ENCODE results near the gene CAPN12.

Gene CAPN12

DNA sequence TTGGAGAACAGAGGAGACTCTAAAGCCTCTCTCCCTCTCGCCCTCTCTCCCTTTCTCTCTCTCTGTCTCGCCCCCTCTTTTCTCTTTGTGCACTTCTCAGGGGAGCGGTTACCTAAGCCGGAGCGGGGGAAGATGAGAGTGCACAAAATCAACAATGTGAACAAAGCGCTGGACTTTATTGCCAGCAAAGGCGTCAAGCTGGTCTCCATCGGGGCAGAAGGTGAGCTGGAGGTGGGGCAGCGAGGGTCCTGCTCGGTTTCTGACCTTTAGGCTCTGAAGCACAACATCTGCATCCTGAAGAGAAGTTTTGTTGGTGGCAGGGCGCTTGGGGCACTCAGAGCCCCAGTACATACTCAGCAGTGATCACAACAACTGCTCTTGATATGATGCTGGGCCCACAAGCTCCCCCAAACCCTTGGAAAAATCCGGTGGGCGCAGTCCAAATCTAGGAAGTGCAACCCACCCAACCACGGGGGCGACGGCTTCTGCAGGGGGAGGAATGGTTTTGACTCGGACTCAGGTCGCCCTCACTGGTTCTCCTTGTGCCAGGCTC is 43.3 kb downstream of the CAPN12 start:
- Histone ChIP-seq H3K9me3 (ENCODE audit: control extremely low read depth in 1 of 5, control insufficient read depth in 4 of 5, insufficient read depth in 2 of 5, low read depth in 1 of 5, low read length in 4 of 5) (no peaks in the 10 kb centered on the region), H3K27ac (ENCODE audit: insufficient read depth in 1 of 2, low read depth in 1 of 2, low read length in 2 of 2, poor library complexity in 1 of 2, severe bottlenecking in 2 of 2) (no peak overlapping the region), H3K4me1 (ENCODE audit: control extremely low read depth in 1 of 4, control insufficient read depth in 4 of 4, insufficient read depth in 4 of 4, low read length in 3 of 4) (peaks cover 0 to 27% (median under 1%) of the 10 kb centered on the region in 4 experiments), H3K36me3 (ENCODE audit: control insufficient read depth in 4 of 4, insufficient read depth in 4 of 4, low read length in 3 of 4) (peaks cover 5 to 81% (median 59%) of the 10 kb centered on the region in 4 experiments), H3K4me3 (ENCODE audit: control insufficient read depth in 1 of 7, extremely low read depth in 1 of 7, insufficient read depth in 4 of 7, low read depth in 2 of 7, low read length in 6 of 7) (no peak overlapping the region), H3K27me3 (replicated peaks in 2 of 5; ENCODE audit: control insufficient read depth in 4 of 5, insufficient read depth in 5 of 5, low read length in 4 of 5) (no peaks in the 10 kb centered on the region)
- WGBS (ENCODE audit: insufficient coverage) = 98% methylated on average over 18 of the region's 18 CpGs
- CTCF ChIA-PET = interaction anchor here (1.4 to 2.8 kb wide), 2 partner anchors 11 to 12 kb away, joined by 3 to 9 read pairs; no protein-coding TSS in a partner anchor
- POLR2A ChIA-PET = interaction anchor here (0.6 kb wide), 1 partner anchor 298 kb away, joined by 3 read pairs; the partner anchor contains the start of gene FAM98C
- no peak for DNase-seq

DNA sequence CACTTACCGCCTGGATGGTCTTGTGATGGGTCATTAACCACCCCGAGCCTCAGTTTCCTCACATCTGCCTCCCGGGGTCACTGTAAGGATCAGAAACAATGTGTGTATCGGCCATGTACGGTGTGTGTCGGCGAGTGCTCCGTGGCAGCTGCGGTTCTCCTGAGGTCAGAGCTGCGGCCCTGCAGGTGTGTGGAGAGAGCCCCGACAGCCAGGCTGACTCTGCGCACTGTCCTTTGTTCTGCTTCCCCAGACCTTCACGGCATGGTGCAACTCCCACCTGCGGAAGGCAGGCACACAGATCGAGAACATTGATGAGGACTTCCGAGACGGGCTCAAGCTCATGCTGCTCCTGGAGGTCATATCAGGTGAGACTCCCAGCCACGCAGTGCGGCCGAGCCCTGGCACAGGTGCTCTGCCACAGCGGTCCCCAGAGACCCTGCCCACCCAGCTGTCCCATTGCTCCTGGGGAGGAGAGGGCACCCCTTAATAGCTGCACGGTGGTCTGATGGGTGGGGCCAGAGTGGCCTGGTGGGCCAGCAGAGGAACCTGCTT is 43.8 kb downstream of the CAPN12 start:
- 96% methylated on average over 21 of the region's 22 CpGs for WGBS (ENCODE audit: insufficient coverage)
- ChIA-PET POLR2A (interaction anchor here (0.6 kb wide), 1 partner anchor 298 kb away, joined by 3 read pairs; the partner anchor contains the start of gene FAM98C), CTCF (interaction anchor here (0.6 to 2.8 kb wide), 5 partner anchors 11 to 180 kb away, joined by 3 to 9 read pairs (median 3); no protein-coding TSS in a partner anchor)
- Histone ChIP-seq H3K27me3 (replicated peaks in 2 of 5; ENCODE audit: control insufficient read depth in 4 of 5, insufficient read depth in 5 of 5, low read length in 4 of 5) (no peaks in the 10 kb centered on the region), H3K27ac (ENCODE audit: insufficient read depth in 1 of 2, low read depth in 1 of 2, low read length in 2 of 2, poor library complexity in 1 of 2, severe bottlenecking in 2 of 2) (no peak overlapping the region), H3K4me1 (ENCODE audit: control extremely low read depth in 1 of 4, control insufficient read depth in 4 of 4, insufficient read depth in 4 of 4, low read length in 3 of 4) (peaks cover 0 to 33% (median 5%) of the 10 kb centered on the region in 4 experiments), H3K4me3 (ENCODE audit: control insufficient read depth in 1 of 7, extremely low read depth in 1 of 7, insufficient read depth in 4 of 7, low read depth in 2 of 7, low read length in 6 of 7) (no peak overlapping the region), H3K36me3 (ENCODE audit: control insufficient read depth in 4 of 4, insufficient read depth in 4 of 4, low read length in 3 of 4) (peaks cover 5 to 81% (median 54%) of the 10 kb centered on the region in 4 experiments), H3K9me3 (ENCODE audit: control extremely low read depth in 1 of 5, control insufficient read depth in 4 of 5, insufficient read depth in 2 of 5, low read depth in 1 of 5, low read length in 4 of 5) (no peaks in the 10 kb centered on the region)
- no peak for DNase-seq

DNA sequence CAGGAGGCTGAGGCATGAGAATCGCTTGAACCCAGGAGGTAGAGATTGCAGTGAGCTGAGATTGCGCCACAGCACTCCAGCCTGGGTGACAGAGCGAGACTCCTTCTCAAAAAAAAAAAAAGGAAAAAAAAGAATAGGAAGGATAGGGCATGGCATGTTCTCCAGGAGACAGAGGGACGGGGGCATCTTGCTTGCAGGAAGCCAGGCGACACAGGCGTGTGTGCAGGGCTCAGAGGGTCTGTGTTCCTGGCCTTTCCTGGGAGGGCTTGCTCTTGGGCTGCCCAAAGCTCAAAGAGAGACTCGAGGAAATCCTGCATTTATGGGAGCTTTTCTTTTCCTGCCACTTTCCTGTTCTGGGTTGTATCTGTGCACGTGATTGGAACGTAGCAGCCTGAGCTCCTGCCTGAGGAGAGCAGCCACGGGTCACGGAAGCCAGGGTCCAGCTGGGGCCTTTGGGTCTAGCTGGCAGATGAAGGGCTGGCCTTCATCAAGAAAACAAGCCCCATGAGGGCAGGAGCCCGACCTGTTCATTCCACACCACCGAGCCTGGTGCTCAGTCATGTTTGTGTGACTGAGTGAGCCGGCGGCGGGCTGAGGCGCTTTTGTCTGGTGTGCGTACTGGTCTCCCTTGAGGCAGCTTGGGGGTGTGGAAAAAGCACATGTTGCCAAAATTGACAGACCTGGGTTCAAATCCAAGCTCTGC is 44.5 kb downstream of the CAPN12 start:
- Histone ChIP-seq H3K27me3 (replicated peaks in 2 of 5; ENCODE audit: control insufficient read depth in 4 of 5, insufficient read depth in 5 of 5, low read length in 4 of 5) (no peaks in the 10 kb centered on the region), H3K36me3 (ENCODE audit: control insufficient read depth in 4 of 4, insufficient read depth in 4 of 4, low read length in 3 of 4) (peaks cover 5 to 80% (median 48%) of the 10 kb centered on the region in 4 experiments), H3K9me3 (ENCODE audit: control extremely low read depth in 1 of 5, control insufficient read depth in 4 of 5, insufficient read depth in 2 of 5, low read depth in 1 of 5, low read length in 4 of 5) (no peaks in the 10 kb centered on the region), H3K4me3 (ENCODE audit: control insufficient read depth in 1 of 7, extremely low read depth in 1 of 7, insufficient read depth in 4 of 7, low read depth in 2 of 7, low read length in 6 of 7) (no peak overlapping the region), H3K27ac (ENCODE audit: insufficient read depth in 1 of 2, low read depth in 1 of 2, low read length in 2 of 2, poor library complexity in 1 of 2, severe bottlenecking in 2 of 2) (no peak overlapping the region), H3K4me1 (ENCODE audit: control extremely low read depth in 1 of 4, control insufficient read depth in 4 of 4, insufficient read depth in 4 of 4, low read length in 3 of 4) (peaks cover 0 to 39% (median 12%) of the 10 kb centered on the region in 4 experiments)
- ChIA-PET POLR2A (interaction anchor here (0.6 kb wide), 1 partner anchor 297 kb away, joined by 3 read pairs; the partner anchor contains the start of gene FAM98C), CTCF (interaction anchor here (0.6 kb wide), 3 partner anchors 66 to 179 kb away, joined by 3 read pairs; no protein-coding TSS in a partner anchor)
- WGBS (ENCODE audit: insufficient coverage) = 96% methylated on average over 17 of the region's 18 CpGs
- no peak for DNase-seq

DNA sequence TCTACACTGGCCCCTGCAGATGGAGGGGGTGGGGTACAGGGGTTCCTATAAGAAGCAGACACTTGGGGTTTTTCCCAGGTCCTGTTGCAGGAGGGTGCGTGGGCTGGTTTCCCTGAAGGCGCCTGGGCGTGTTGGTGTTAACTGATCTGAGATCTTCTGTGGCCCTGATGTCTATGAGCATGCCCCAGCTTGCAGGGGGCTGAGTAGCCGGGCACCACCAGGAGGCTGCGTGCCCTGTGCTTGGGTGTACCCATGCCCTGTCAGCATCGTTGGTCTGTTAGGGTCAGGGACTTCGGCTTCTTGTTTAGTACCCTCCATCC is 45.3 kb downstream of the CAPN12 start:
- Histone ChIP-seq H3K27me3 (replicated peaks in 2 of 5; ENCODE audit: control insufficient read depth in 4 of 5, insufficient read depth in 5 of 5, low read length in 4 of 5) (no peaks in the 10 kb centered on the region), H3K4me3 (ENCODE audit: control insufficient read depth in 1 of 7, extremely low read depth in 1 of 7, insufficient read depth in 4 of 7, low read depth in 2 of 7, low read length in 6 of 7) (no peak overlapping the region), H3K4me1 (ENCODE audit: control extremely low read depth in 1 of 4, control insufficient read depth in 4 of 4, insufficient read depth in 4 of 4, low read length in 3 of 4) (peaks cover 4 to 47% (median 20%) of the 10 kb centered on the region in 4 experiments), H3K36me3 (ENCODE audit: control insufficient read depth in 4 of 4, insufficient read depth in 4 of 4, low read length in 3 of 4) (peaks cover 5 to 72% (median 39%) of the 10 kb centered on the region in 4 experiments), H3K9me3 (ENCODE audit: control extremely low read depth in 1 of 5, control insufficient read depth in 4 of 5, insufficient read depth in 2 of 5, low read depth in 1 of 5, low read length in 4 of 5) (no peaks in the 10 kb centered on the region), H3K27ac (ENCODE audit: insufficient read depth in 1 of 2, low read depth in 1 of 2, low read length in 2 of 2, poor library complexity in 1 of 2, severe bottlenecking in 2 of 2) (no peak overlapping the region)
- ChIA-PET POLR2A (no interaction called here), CTCF (no interaction called here)
- 98% methylated on average over 7 of the region's 7 CpGs for WGBS (ENCODE audit: insufficient coverage)
- peak in 2 of 3 donors; percentile 23 to 26 for DNase-seq

DNA sequence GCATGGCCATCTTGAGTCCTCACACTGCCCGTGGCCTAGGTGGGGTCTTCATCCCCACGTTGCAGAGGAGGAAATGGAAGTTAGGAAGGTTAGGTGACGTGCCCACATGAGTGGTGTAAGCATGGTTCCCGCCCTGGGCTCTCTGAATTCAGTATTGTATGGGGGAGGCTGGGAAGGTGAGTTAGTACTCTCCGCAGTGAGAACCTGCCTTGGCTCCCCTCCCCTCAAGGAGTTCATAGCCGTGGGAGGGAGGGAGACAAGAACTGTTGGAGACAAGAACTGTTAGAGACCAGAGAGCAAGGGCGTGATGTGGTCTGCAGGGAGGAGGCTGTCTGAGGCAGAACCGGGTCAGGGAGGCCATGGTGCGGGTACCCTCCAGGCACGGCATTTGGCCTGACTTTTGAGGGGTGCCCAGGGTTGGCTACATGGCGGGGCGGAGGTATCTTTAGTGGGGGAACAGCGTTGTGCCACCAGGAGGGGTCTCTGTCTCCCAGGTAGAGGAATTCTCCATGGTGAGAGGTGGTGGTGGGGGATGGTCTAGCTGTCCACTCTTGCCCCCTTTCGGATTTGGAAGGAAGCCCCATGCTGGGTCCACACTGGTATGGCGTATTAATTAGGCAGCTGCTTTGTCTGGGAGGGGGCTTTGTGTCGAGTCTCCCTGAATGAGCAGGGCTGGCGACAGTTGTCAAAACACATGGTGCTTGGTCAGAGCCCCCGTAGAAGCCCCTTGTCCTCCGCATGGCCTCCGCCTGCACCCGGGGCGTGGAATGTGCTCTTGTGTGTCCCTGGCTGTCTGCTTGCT is 45.8 kb downstream of the CAPN12 start:
- POLR2A ChIA-PET = no interaction called here
- Histone ChIP-seq H3K4me1 (ENCODE audit: control extremely low read depth in 1 of 4, control insufficient read depth in 4 of 4, insufficient read depth in 4 of 4, low read length in 3 of 4) (peaks cover 4 to 53% (median 25%) of the 10 kb centered on the region in 4 experiments), H3K27me3 (replicated peaks in 2 of 5; ENCODE audit: control insufficient read depth in 4 of 5, insufficient read depth in 5 of 5, low read length in 4 of 5) (no peaks in the 10 kb centered on the region), H3K4me3 (ENCODE audit: control insufficient read depth in 1 of 7, extremely low read depth in 1 of 7, insufficient read depth in 4 of 7, low read depth in 2 of 7, low read length in 6 of 7) (no peak overlapping the region), H3K9me3 (ENCODE audit: control extremely low read depth in 1 of 5, control insufficient read depth in 4 of 5, insufficient read depth in 2 of 5, low read depth in 1 of 5, low read length in 4 of 5) (no peaks in the 10 kb centered on the region), H3K27ac (ENCODE audit: insufficient read depth in 1 of 2, low read depth in 1 of 2, low read length in 2 of 2, poor library complexity in 1 of 2, severe bottlenecking in 2 of 2) (peak overlapping the region in 1 of 2 experiments; percentile 14), H3K36me3 (ENCODE audit: control insufficient read depth in 4 of 4, insufficient read depth in 4 of 4, low read length in 3 of 4) (peaks cover 5 to 66% (median 34%) of the 10 kb centered on the region in 4 experiments)
- WGBS (ENCODE audit: insufficient coverage) = 95% methylated on average over 15 of the region's 22 CpGs
- CTCF ChIA-PET = no interaction called here
- DNase-seq = no peak

DNA sequence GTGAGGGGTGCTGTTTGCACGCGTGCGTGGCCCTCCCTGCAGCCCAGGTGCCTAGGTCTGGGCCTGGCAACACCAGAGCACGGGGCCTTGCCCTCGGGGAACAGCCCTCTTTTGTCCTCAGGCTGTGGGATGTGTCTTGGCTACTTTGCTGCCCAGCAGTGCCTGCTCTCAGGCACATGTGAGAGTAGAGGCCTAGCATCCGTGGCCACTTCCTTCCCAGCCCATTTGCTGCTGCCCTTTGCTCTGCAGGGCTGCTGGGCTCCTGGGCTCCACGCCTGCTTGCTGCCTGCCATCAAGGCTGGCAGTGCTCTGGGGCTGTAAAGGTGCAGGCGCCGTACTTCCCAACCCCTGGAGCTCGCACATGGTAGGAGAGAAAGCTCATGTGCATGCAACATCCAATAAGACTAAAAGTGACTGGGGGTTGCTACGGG is 46.6 kb downstream of the CAPN12 start:
- ChIA-PET CTCF (no interaction called here), POLR2A (no interaction called here)
- no peak overlapping the region for H3K27ac ChIP-seq (ENCODE audit: insufficient read depth in 1 of 2, low read depth in 1 of 2, low read length in 2 of 2, poor library complexity in 1 of 2, severe bottlenecking in 2 of 2)
- no peak overlapping the region for H3K4me3 ChIP-seq (ENCODE audit: control insufficient read depth in 1 of 7, extremely low read depth in 1 of 7, insufficient read depth in 4 of 7, low read depth in 2 of 7, low read length in 6 of 7)
- H3K27me3 ChIP-seq (replicated peaks in 2 of 5; ENCODE audit: control insufficient read depth in 4 of 5, insufficient read depth in 5 of 5, low read length in 4 of 5) = no peaks in the 10 kb centered on the region
- H3K36me3 ChIP-seq (ENCODE audit: control insufficient read depth in 4 of 4, insufficient read depth in 4 of 4, low read length in 3 of 4) = peaks cover 5 to 64% (median 30%) of the 10 kb centered on the region in 4 experiments
- 96% methylated on average over 11 of the region's 11 CpGs for WGBS (ENCODE audit: insufficient coverage)
- H3K9me3 ChIP-seq (ENCODE audit: control extremely low read depth in 1 of 5, control insufficient read depth in 4 of 5, insufficient read depth in 2 of 5, low read depth in 1 of 5, low read length in 4 of 5) = no peaks in the 10 kb centered on the region
- H3K4me1 ChIP-seq (ENCODE audit: control extremely low read depth in 1 of 4, control insufficient read depth in 4 of 4, insufficient read depth in 4 of 4, low read length in 3 of 4) = peaks cover 9 to 60% (median 33%) of the 10 kb centered on the region in 4 experiments
- DNase-seq = no peak
